Right lobe of liver (tissue), 6 donors: ENCODE data around the gene KLHL24. TPM values are rescaled to one million over a fixed set of nuclear protein-coding genes. Genes with fewer than 3 reads are reported as not detected.

ENCODE experiments used
- ATAC-seq, 4 donors: fragments of 200-7000 bp; cut with Tn5 transposase; one replicate each; pipeline ENCODE4 v1.9.1; 2020; ENCODE audit warnings: mild to moderate bottlenecking in 4 of 4, moderate library complexity in 4 of 4
- DNase-seq, 3 donors: peaks; one replicate each; pipeline ENCODE4 v3.0.0-alpha.2; 2020
- H3K27ac ChIP-seq, 3 donors: fragments of 200-600 bp; one replicate each; pipeline ENCODE4 v1.8.0; 2022
- H3K27me3 ChIP-seq, 2 donors: fragments of 200-600 bp; one replicate each; pipeline ENCODE4 v1.8.0; 2022
- H3K36me3 ChIP-seq, 4 donors: fragments of 200-600 bp; sonication (generic) in 1 of 4; one replicate each; pipeline versions ENCODE4 v1.5.1 to v1.8.0; 2017 to 2022; ENCODE audit warnings: control low read depth in 1 of 4
- H3K4me1 ChIP-seq, 4 donors: fragments of 200-600 bp; sonication (generic) in 1 of 4; one replicate each; pipeline versions ENCODE4 v1.5.1 to v1.8.0; 2017 to 2022; ENCODE audit warnings: control low read depth in 1 of 4
- H3K4me3 ChIP-seq, 3 donors: fragments of 200-600 bp; one replicate each; pipeline ENCODE4 v1.8.0; 2022
- H3K9me3 ChIP-seq, 4 donors: fragments of 200-600 bp; sonication (generic) in 1 of 4; one replicate each; pipeline versions ENCODE4 v1.5.1 to v1.8.0; 2017 to 2022; ENCODE audit warnings: control low read depth in 1 of 4
- CTCF ChIP-seq, 4 donors: fragments of 200-600 bp in 3 of 4; fragments of 450-650 bp in 1 of 4; IDR thresholded peaks; one replicate each; pipeline versions ENCODE4 v1.5.1 to v1.8.0; 2016 to 2022; ENCODE audit warnings: antibody characterized with exemption in 4 of 4, mild to moderate bottlenecking in 2 of 4
- POLR2A ChIP-seq: fragments of 450-650 bp; IDR thresholded peaks from one replicate; pipeline ENCODE4 v1.6.1; 2017; ENCODE audit warnings: antibody characterized with exemption, mild to moderate bottlenecking
- WGBS: methylation state at CpG from one replicate; pipeline ENCODE4 v1.1.6; 2018; ENCODE audit warnings: low coverage, low lambda C conversion rate; ENCODE audit not compliant: insufficient coverage; ENCODE audit errors: missing lambda C conversion rate; 5-methylcytosine and 5-hydroxymethylcytosine counted together
- intact Hi-C, 2 donors: fragments of 100-400 bp; cut with DNase I; formaldehyde crosslinking; loops; one replicate each; pipeline versions ENCODE4 v1.11.2 to v1.14.1; 2022
- total RNA-seq, 6 experiments: library from RNA; depleted of rRNA in 2 of 6; stranded (reverse); fragments of >200 nt in 2 of 6; fragmentation: NEBNext Ultra II Directional in 3 of 6; extraction: Animal tissue kit (Norgen Biotek cat#: 25700) in 3 of 6; gene quantifications; one replicate each; pipeline versions ENCODE4 v1.1.0 to v1.2.4, GENCODE V29; 2016 to 2023
- donor health status: DM: no; HTN: yes; CAD: no.
- donor health status: DM: no; HTN: no; CAD: no.
- donor health status: DM: no; HTN: no; CAD: no.
- donor health status: DM: no; HTN: yes; CAD: no.
- donor health status: DM: no; HTN: yes; CAD: no.

The KLHL24 gene
- total RNA-seq, 6 experiments from 2014 or later = 26.3 to 43.9 (median 32.0) TPM

- 89% methylated on average over 1 of the region's 1 CpG for WGBS
- DNase-seq (no peak), ATAC-seq (no peak)
- no peak overlapping the region for H3K4me3 ChIP-seq
- H3K27me3 ChIP-seq = no peaks in the 10 kb centered on the region
- TF ChIP-seq POLR2A (no peak), CTCF (IDR thresholded peaks at IDR 0.05) (no peak)
- no peaks in the 10 kb centered on the region for H3K4me1 ChIP-seq
- peaks cover 0 to 23% (median 0%) of the 10 kb centered on the region in 4 donors for H3K36me3 ChIP-seq
- intact Hi-C loops = no loop called here
- H3K9me3 ChIP-seq = no peaks in the 10 kb centered on the region
- no peak overlapping the region for H3K27ac ChIP-seq
Observed at GRCh38 chr3:183728204-183728603, 92.8 kb downstream of the KLHL24 start.

GRCh38 chr3:183730361-183730760, 94.9 kb downstream of the KLHL24 start:
- H3K9me3 ChIP-seq = no peaks in the 10 kb centered on the region
- no peaks in the 10 kb centered on the region for H3K4me1 ChIP-seq
- H3K27ac ChIP-seq = no peak overlapping the region
- DNase-seq (no peak), ATAC-seq (no peak)
- no peaks in the 10 kb centered on the region for H3K27me3 ChIP-seq
- H3K36me3 ChIP-seq = peaks cover 0 to 24% (median 0%) of the 10 kb centered on the region in 4 donors
- 100% methylated on average over 2 of the region's 2 CpGs for WGBS
- TF ChIP-seq CTCF (IDR thresholded peaks at IDR 0.05) (no peak), POLR2A (no peak)
- intact Hi-C loops = no loop called here
- no peak overlapping the region for H3K4me3 ChIP-seq

GRCh38 chr3:183731611-183732010, 96.2 kb downstream of the KLHL24 start:
- DNase-seq (no peak), ATAC-seq (no peak)
- Histone ChIP-seq H3K4me3 (no peak overlapping the region), H3K4me1 (no peaks in the 10 kb centered on the region), H3K27me3 (no peaks in the 10 kb centered on the region), H3K27ac (no peak overlapping the region), H3K9me3 (no peaks in the 10 kb centered on the region), H3K36me3 (peaks cover 0 to 20% (median under 1%) of the 10 kb centered on the region in 4 donors)
- no peak for TF ChIP-seq CTCF (IDR thresholded peaks at IDR 0.05)
- 93% methylated on average over 5 of the region's 5 CpGs for WGBS
- intact Hi-C loops = no loop called here

- no peaks in the 10 kb centered on the region for H3K27me3 ChIP-seq
- H3K9me3 ChIP-seq = no peaks in the 10 kb centered on the region
- H3K36me3 ChIP-seq = peaks cover 0 to 23% (median 6%) of the 10 kb centered on the region in 4 donors
- no peak overlapping the region for H3K27ac ChIP-seq
- ATAC-seq (no peak), DNase-seq (no peak)
- intact Hi-C loops = no loop called here
- 82% methylated on average over 7 of the region's 7 CpGs for WGBS
- H3K4me3 ChIP-seq = no peak overlapping the region
- H3K4me1 ChIP-seq = no peaks in the 10 kb centered on the region
- TF ChIP-seq POLR2A (no peak), CTCF (IDR thresholded peaks at IDR 0.05) (no peak)
Observed at GRCh38 chr3:183733553-183733952, 98.1 kb downstream of the KLHL24 start.

Other genes with a start within 250 kb of the KLHL24 start
- gene MCF2L2, start 207.0 kb upstream of the KLHL24 start, total RNA-seq = under 1 TPM in 5 of 6 experiments, not detected in 1; 0.07 to 0.19 (median 0.17) TPM
- 1 to 10 TPM in 4 of 6 experiments, under 1 TPM in 2; 0.59 to 2.7 (median 1.6) TPM for gene KLHL6, start 79.9 kb upstream of the KLHL24 start, total RNA-seq
- gene YEATS2, start 62.2 kb downstream of the KLHL24 start, total RNA-seq = 10 to 100 TPM in 1 of 6 experiments, 1 to 10 TPM in 5; 3.8 to 12.1 (median 7.3) TPM
- under 1 TPM; 0.22 to 0.61 (median 0.37) TPM for gene MAP6D1, start 190.0 kb downstream of the KLHL24 start, total RNA-seq
- gene PARL, start 249.3 kb downstream of the KLHL24 start, total RNA-seq = 10 to 100 TPM; 23.7 to 29.0 (median 26.2) TPM